ENCODE measurements around the gene VTN. TPM values are rescaled to one million over a fixed set of nuclear protein-coding genes. Genes with fewer than 3 reads are reported as not detected.

Gene VTN
- 17.1 to 25.8 TPM (median 20.1 TPM) in 5 replicates for total RNA-seq (2022; extraction: Qiagen RNA extraction)

GRCh38 chr17:28370035-28370743 lies at the start of gene VTN:
TSS of gene VTN (minus strand) at chr17:28370307. CDS start at chr17:28370203, 104 bp downstream.

GRCh38 chr17:28405632-28406472 lies 35.7 kb upstream of the VTN start, which contains the start of gene SLC46A1:
TSS of gene SLC46A1 (minus strand) at chr17:28406212. CDS start at chr17:28406114, 98 bp downstream.

GRCh38 chr17:28371245-28372202 lies 1.4 kb upstream of the VTN start, which contains the start of gene SARM1:
TSS of gene SARM1 (plus strand) at chr17:28371694. CDS start at chr17:28372033, 339 bp downstream.

GRCh38 chr17:28364665-28365363 lies 5.3 kb downstream of the VTN start, which contains the start of gene SEBOX:
TSS of gene SEBOX (minus strand) at chr17:28365199. CDS start at chr17:28365151, 48 bp downstream.

GRCh38 chr17:28357061-28357900 lies 12.8 kb downstream of the VTN start, which contains the start of gene POLDIP2:
TSS of gene POLDIP2 (minus strand) at chr17:28357527. CDS start at chr17:28357448, 79 bp downstream.

DNA sequence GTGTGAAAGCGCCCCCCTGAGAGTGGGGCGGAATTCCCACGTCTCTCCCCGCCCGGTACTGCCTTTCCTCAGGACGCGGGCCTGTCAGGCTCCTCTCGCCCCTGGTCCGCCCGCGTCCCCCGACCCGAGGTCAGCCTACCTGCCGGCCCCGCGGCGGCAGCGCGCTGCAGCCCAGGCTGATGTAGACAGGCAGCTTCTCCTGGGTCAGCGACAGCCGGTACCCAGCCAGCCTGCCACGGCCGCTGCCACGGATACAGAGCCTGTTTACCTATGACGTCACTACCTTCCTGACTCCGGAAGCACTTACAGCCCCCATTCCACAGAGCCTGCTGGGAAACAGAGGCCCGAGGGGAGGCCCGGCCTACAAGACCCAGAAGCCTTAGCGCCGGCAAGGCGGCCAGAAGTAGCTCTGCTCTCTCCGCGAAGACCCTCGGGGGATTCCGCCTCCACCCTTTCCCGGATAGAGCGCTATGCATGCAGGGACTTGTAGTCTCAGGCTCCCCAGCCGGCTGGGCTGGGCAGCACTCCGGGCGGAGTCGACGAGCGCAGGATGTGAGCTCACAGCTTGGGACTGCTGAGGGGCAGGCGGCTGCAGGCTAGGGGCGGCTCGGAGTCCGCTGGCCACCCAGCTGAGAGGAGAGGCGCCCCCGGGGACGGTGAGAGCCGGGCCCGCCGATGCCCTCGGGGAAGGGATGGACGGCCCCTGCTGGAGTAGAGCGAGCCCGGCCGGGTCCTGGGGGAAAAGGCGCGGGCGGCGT lies 34.7 kb downstream of the VTN start, which contains the start of the genes IFT20 and TNFAIP1:
TSS of gene IFT20 (minus strand) at position 272 of the 758 bp plus-strand sequence. CDS start 3,487 bp downstream, outside the sequence.
TSS of gene TNFAIP1 (plus strand) at position 561 of the 758 bp plus-strand sequence. CDS start 3,761 bp downstream, outside the sequence.

GRCh38 chr17:28318759-28319597 lies 51.1 kb downstream of the VTN start, which contains the start of gene TMEM97:
TSS of gene TMEM97 (plus strand) at chr17:28319200. CDS start at chr17:28319240, 40 bp downstream.

Other genes with a start within 250 kb of the VTN start
- 39.9 to 51.0 TPM (median 44.5 TPM) in 5 replicates for gene TMEM97, start 51.1 kb downstream of the VTN start, total RNA-seq (2022; extraction: Qiagen RNA extraction)
- 45.9 to 57.9 TPM (median 53.5 TPM) in 5 replicates for gene IFT20, start 34.8 kb downstream of the VTN start, total RNA-seq (2022; extraction: Qiagen RNA extraction)
- gene TNFAIP1, start 34.5 kb downstream of the VTN start, total RNA-seq (2022; extraction: Qiagen RNA extraction) = 42.9 to 52.7 TPM (median 46.9 TPM) in 5 replicates
- 153 to 165 TPM (median 160 TPM) in 5 replicates for gene POLDIP2, start 12.8 kb downstream of the VTN start, total RNA-seq (2022; extraction: Qiagen RNA extraction)
- gene SEBOX, start 5.1 kb downstream of the VTN start, total RNA-seq (2022; extraction: Qiagen RNA extraction) = not detected in 5 replicates
- 5.1 to 6.4 TPM (median 5.6 TPM) in 5 replicates for gene SARM1, start 1.4 kb upstream of the VTN start, total RNA-seq (2022; extraction: Qiagen RNA extraction)
- gene SLC46A1, start 35.9 kb upstream of the VTN start, total RNA-seq (2022; extraction: Qiagen RNA extraction) = 16.7 to 20.9 TPM (median 19.8 TPM) in 5 replicates
- gene SLC13A2, start 103.3 kb upstream of the VTN start, total RNA-seq (2022; extraction: Qiagen RNA extraction) = 0.08 to 0.18 TPM (median 0.12 TPM) in 5 replicates
- 0.02 to 0.05 TPM in 2 of 5 replicates, not detected in the others for gene FOXN1, start 136.0 kb upstream of the VTN start, total RNA-seq (2022; extraction: Qiagen RNA extraction)
- 24.2 to 31.7 TPM (median 27.6 TPM) in 5 replicates for gene UNC119, start 182.3 kb upstream of the VTN start, total RNA-seq (2022; extraction: Qiagen RNA extraction)
- gene PIGS, start 201.2 kb upstream of the VTN start, total RNA-seq (2022; extraction: Qiagen RNA extraction) = 54.6 to 64.5 TPM (median 63.2 TPM) in 5 replicates
- gene ALDOC, start 206.6 kb upstream of the VTN start, total RNA-seq (2022; extraction: Qiagen RNA extraction) = 1.3 to 2.7 TPM (median 2.1 TPM) in 5 replicates
- 67.0 to 80.7 TPM (median 73.4 TPM) in 5 replicates for gene SPAG5, start 228.7 kb upstream of the VTN start, total RNA-seq (2022; extraction: Qiagen RNA extraction)
- 3.1 to 5.5 TPM (median 3.9 TPM) in 5 replicates for gene RSKR, start 243.9 kb upstream of the VTN start, total RNA-seq (2022; extraction: Qiagen RNA extraction)